Stomach (tissue), 9 donors: ENCODE results near the gene WSCD1. TPM values are rescaled to one million over a fixed set of nuclear protein-coding genes. Genes with fewer than 3 reads are reported as not detected.

Source experiments
- DNase-seq, 2 donors: peaks; one replicate each; pipeline versions ENCODE4 v3.0.0 to v3.0.0-alpha.2; 2013 to 2019
- H3K27ac ChIP-seq, 5 donors: fragments of 200-600 bp in 4 of 5; sonication (generic) in 4 of 5; one replicate each; pipeline ENCODE4 v1.5.1; 2013 to 2019; ENCODE audit warnings: mild to moderate bottlenecking in 1 of 5, moderate library complexity in 1 of 5
- H3K27me3 ChIP-seq, 3 donors: fragments of 200-600 bp; sonication (generic); one replicate each; pipeline ENCODE4 v1.5.1; 2017 to 2019; ENCODE audit warnings: mixed run types in 1 of 3
- H3K36me3 ChIP-seq, 4 donors: fragments of 200-600 bp; sonication (generic); 1 replicate in 3 of 4; 2 replicates in 1 of 4; pipeline ENCODE4 v1.5.1; 2016 to 2019
- H3K4me1 ChIP-seq, 4 donors: fragments of 200-600 bp; sonication (generic); one replicate each; pipeline ENCODE4 v1.5.1; 2016 to 2019
- H3K4me3 ChIP-seq, 4 donors: fragments of 200-600 bp; sonication (generic) in 3 of 4; one replicate each; pipeline ENCODE4 v1.5.1; 2016 to 2019; ENCODE audit warnings: mild to moderate bottlenecking in 1 of 4
- H3K9me3 ChIP-seq, 4 donors: fragments of 200-600 bp; sonication (generic); one replicate each; pipeline ENCODE4 v1.5.1; 2016 to 2019
- CTCF ChIP-seq, 7 experiments: fragments of 450-650 bp in 4 of 7; fragments of 200-600 bp in 3 of 7; sonication (generic) in 3 of 7; IDR thresholded peaks; one replicate each; pipeline ENCODE4 v1.5.1; 2016 to 2019; ENCODE audit warnings: antibody characterized with exemption in 7 of 7, control low read depth in 2 of 7, mild to moderate bottlenecking in 1 of 7
- EP300 ChIP-seq: sonication (generic); formaldehyde crosslinking; IDR thresholded peaks from one replicate; pipeline ENCODE4 v1.6.1; 2017; ENCODE audit warnings: antibody characterized with exemption
- POLR2A ChIP-seq, 4 donors: fragments of 450-650 bp; IDR thresholded peaks; one replicate each; pipeline ENCODE4 v1.6.1; 2016; ENCODE audit warnings: antibody characterized with exemption in 4 of 4, control low read depth in 2 of 4, mild to moderate bottlenecking in 1 of 4, moderate library complexity in 1 of 4
- POLR2AphosphoS5 ChIP-seq, 3 donors: sonication (generic); formaldehyde crosslinking; IDR thresholded peaks; one replicate each; pipeline ENCODE4 v1.6.1; 2016; ENCODE audit warnings: antibody characterized with exemption in 3 of 3
- WGBS, 5 donors: extraction: QIAGEN DNeasy Blood & Tissue Kit in 3 of 5; methylation state at CpG; one replicate each; pipeline versions ENCODE4 v1.1.5 to v1.1.7; 2013 to 2018; 5-methylcytosine and 5-hydroxymethylcytosine counted together
- intact Hi-C: fragments of 100-400 bp; cut with DNase I; formaldehyde crosslinking; loops from one replicate; pipeline ENCODE4 v1.15.1; 2023; ENCODE audit warnings: low total_unique reads
- polyA plus RNA-seq, 3 donors: library from polyadenylated mRNA; stranded (reverse); fragments of 200-250 nt; gene quantifications; one replicate each; pipeline ENCODE4 v1.2.3, GENCODE V29; 2013
- total RNA-seq, 5 donors: library from RNA; depleted of rRNA; stranded (reverse); fragments of >200 nt; gene quantifications; one replicate each; pipeline versions ENCODE4 v1.1.0 to v1.2.3, GENCODE V29; 2014 to 2016
- donor health status: healthy with polysubstance abuse.
- donor health status: Bipolar disorder and iron deficiency.
- donor health status: healthy.

The WSCD1 gene
- total and polyA plus RNA-seq, 8 donors = 0.58 to 32.7 (median 1.2) TPM

- H3K4me3 ChIP-seq = no peak overlapping the region
- H3K36me3 ChIP-seq = no peaks in the 10 kb centered on the region
- intact Hi-C loops = no loop called here
- peaks cover 0 to 50% (median 0%) of the 10 kb centered on the region in 3 donors for H3K27me3 ChIP-seq
- no peak for TF ChIP-seq CTCF (IDR thresholded peaks at IDR 0.05)
- WGBS, 5 donors = 71 to 80% (median 75%) methylated on average over 4 to 5 of the region's 5 CpGs
- no peak for DNase-seq
- H3K9me3 ChIP-seq = no peaks in the 10 kb centered on the region
- H3K27ac ChIP-seq = no peak overlapping the region
- H3K4me1 ChIP-seq = peaks cover 0 to 9% (median 0%) of the 10 kb centered on the region in 4 donors
Observed at GRCh38 chr17:6164996-6165395, 94.8 kb downstream of the WSCD1 start.

- Histone ChIP-seq H3K4me3 (no peak overlapping the region), H3K9me3 (no peaks in the 10 kb centered on the region), H3K4me1 (peaks cover 0 to 9% (median 0%) of the 10 kb centered on the region in 4 donors), H3K27me3 (peaks cover 0 to 43% (median 0%) of the 10 kb centered on the region in 3 donors), H3K36me3 (no peaks in the 10 kb centered on the region), H3K27ac (no peak overlapping the region)
- DNase-seq = no peak
- TF ChIP-seq POLR2AphosphoS5 (IDR thresholded peaks at IDR 0.05) (no peak), CTCF (IDR thresholded peaks at IDR 0.05) (no peak), EP300 (no peak), POLR2A (IDR thresholded peaks at IDR 0.05) (no peak)
- 83 to 85% (median 84%) methylated on average over 6 of the region's 6 CpGs for WGBS, 5 donors
- intact Hi-C loops = no loop called here
Observed at GRCh38 chr17:6165806-6166205, 95.6 kb downstream of the WSCD1 start.

- H3K4me3 ChIP-seq = no peak overlapping the region
- H3K27me3 ChIP-seq = peaks cover 0 to 39% (median 0%) of the 10 kb centered on the region in 3 donors
- H3K36me3 ChIP-seq = no peaks in the 10 kb centered on the region
- no peaks in the 10 kb centered on the region for H3K9me3 ChIP-seq
- no peak for DNase-seq
- H3K27ac ChIP-seq = no peak overlapping the region
- TF ChIP-seq CTCF (IDR thresholded peaks at IDR 0.05) (no peak), POLR2AphosphoS5 (IDR thresholded peaks at IDR 0.05) (no peak), POLR2A (IDR thresholded peaks at IDR 0.05) (no peak)
- WGBS, 5 donors = 65 to 74% (median 68%) methylated on average over 6 of the region's 6 CpGs
- H3K4me1 ChIP-seq = peaks cover 0 to 9% (median 0%) of the 10 kb centered on the region in 4 donors
- intact Hi-C loops = no loop called here
Observed at GRCh38 chr17:6166492-6167179, 96.5 kb downstream of the WSCD1 start.

GRCh38 chr17:6168296-6168695, 98.1 kb downstream of the WSCD1 start:
- Histone ChIP-seq H3K27me3 (peaks cover 0 to 42% (median 0%) of the 10 kb centered on the region in 3 donors), H3K4me1 (peaks cover 0 to 9% (median 0%) of the 10 kb centered on the region in 4 donors), H3K27ac (no peak overlapping the region), H3K36me3 (no peaks in the 10 kb centered on the region), H3K9me3 (no peaks in the 10 kb centered on the region), H3K4me3 (no peak overlapping the region)
- TF ChIP-seq POLR2AphosphoS5 (IDR thresholded peaks at IDR 0.05) (no peak), POLR2A (IDR thresholded peaks at IDR 0.05) (no peak), CTCF (IDR thresholded peaks at IDR 0.05) (no peak), EP300 (no peak)
- no peak for DNase-seq
- intact Hi-C loops = no loop called here
- WGBS, 5 donors = 53 to 70% (median 68%) methylated on average over 6 of the region's 6 CpGs
